ENCODE measurements around the gene GLUD1. TPM values are rescaled to one million over a fixed set of nuclear protein-coding genes. Genes with fewer than 3 reads are reported as not detected.
"Not testable (repeated sequence)": the region's sequence is repeated elsewhere in the genome, so short reads cannot be mapped to it uniquely, and the experiment has no call there.

The GLUD1 gene
- total RNA-seq, 2 experiments from 2014 or later, result 94.7 to 99.6 TPM

DNA sequence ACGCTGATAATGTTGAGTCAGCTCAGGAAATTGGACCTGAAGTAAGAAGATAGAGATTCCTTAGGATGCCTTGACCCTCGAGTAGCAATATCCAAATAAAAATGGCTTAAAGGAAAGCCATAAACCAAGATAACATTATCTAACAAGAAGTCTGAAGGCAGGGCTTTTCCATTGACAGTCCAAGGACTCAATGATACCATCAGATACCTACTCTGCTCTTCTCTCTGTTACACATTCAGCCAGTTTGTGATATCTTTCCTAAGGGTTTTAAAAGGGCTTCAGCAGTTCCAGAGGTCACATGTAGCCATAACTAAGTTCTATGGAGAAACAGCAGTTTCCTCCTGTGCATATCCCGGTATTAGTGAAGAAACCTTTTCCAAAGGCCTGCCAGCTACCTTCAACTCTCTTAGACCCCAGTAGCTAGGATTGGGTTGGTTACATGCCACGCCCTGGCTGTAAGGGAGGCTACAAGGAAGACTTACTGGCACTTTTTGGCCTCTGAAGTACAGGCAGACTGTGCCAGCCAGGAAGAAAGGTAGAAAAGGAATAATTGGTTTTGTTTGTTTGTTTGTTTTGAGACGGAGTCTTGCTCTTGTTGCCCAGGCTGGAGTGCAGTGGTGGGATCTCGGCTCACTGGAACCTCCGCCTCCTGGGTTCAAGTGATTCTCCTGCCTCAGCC lies 10.9 kb upstream of the GLUD1 start:
- Mint-ChIP-seq H3K4me3 (no peak overlapping the region), H3K27me3 (ENCODE audit: low read depth) (no peaks in the 10 kb centered on the region), H3K9me3 (ENCODE audit: insufficient read depth) (no peaks in the 10 kb centered on the region), H3K4me1 (ENCODE audit: low read depth) (no peaks in the 10 kb centered on the region), H3K36me3 (ENCODE audit: low read depth) (peaks cover 59% of the 10 kb centered on the region), H3K27ac (no peak overlapping the region)
- ATAC-seq, result no peak
- DNase-seq, result no peak
- POLR2A ChIA-PET, result no interaction called here
- CTCF ChIA-PET, result no interaction called here

DNA sequence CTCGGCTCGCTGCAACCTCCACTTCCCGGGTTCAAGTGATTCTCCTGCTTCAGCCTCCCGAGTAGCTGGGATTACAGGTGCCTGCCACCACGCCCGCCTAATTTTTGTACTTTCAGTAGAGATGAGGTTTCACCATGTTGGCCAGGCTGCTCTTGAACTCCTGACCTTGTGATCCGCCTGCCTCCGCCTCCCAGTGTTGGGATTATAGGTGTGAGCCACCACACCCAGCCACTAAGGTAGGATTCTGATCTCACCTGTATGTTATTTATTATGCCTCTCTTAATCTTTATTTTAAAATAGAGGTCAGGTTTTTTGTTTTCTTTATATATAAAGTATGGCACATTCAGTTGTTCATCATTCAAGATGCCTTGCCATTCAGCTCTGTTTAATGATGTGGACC lies 10.1 kb upstream of the GLUD1 start:
- H3K27ac Mint-ChIP-seq; H3K4me1 Mint-ChIP-seq (ENCODE audit: low read depth); H3K27me3 Mint-ChIP-seq (ENCODE audit: low read depth); DNase-seq; H3K9me3 Mint-ChIP-seq (ENCODE audit: insufficient read depth); CTCF ChIA-PET; ATAC-seq; H3K4me3 Mint-ChIP-seq; POLR2A ChIA-PET: not testable (repeated sequence)
- H3K36me3 Mint-ChIP-seq (ENCODE audit: low read depth), result peaks cover 63% of the 10 kb centered on the region

DNA sequence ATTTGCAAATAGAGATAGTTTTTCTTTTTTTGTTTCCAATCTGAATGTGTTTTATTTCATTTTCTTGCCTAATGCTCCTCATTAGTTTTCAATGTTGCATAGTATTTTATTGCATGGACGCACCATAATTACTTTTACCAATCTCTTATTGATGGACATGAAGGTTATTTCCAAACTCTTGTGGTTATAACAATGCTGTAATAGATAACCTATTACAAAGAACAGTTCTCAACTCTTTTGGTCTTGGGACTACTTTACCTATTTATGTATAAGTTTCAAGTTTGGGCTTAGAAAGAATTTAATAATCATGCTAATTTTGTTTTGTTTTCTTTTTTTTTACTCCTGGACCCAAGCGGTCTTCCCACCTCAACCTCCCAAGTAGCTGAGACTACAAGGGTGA lies 7.4 kb upstream of the GLUD1 start:
- ATAC-seq (no peak), DNase-seq (no peak)
- H3K4me3 Mint-ChIP-seq, result no peak overlapping the region
- H3K4me1 Mint-ChIP-seq (ENCODE audit: low read depth), result peaks cover 9% of the 10 kb centered on the region
- no peaks in the 10 kb centered on the region for H3K27me3 Mint-ChIP-seq (ENCODE audit: low read depth)
- no peaks in the 10 kb centered on the region for H3K9me3 Mint-ChIP-seq (ENCODE audit: insufficient read depth)
- POLR2A ChIA-PET, result no interaction called here
- CTCF ChIA-PET, result no interaction called here
- peaks cover 63% of the 10 kb centered on the region for H3K36me3 Mint-ChIP-seq (ENCODE audit: low read depth)
- no peak overlapping the region for H3K27ac Mint-ChIP-seq

DNA sequence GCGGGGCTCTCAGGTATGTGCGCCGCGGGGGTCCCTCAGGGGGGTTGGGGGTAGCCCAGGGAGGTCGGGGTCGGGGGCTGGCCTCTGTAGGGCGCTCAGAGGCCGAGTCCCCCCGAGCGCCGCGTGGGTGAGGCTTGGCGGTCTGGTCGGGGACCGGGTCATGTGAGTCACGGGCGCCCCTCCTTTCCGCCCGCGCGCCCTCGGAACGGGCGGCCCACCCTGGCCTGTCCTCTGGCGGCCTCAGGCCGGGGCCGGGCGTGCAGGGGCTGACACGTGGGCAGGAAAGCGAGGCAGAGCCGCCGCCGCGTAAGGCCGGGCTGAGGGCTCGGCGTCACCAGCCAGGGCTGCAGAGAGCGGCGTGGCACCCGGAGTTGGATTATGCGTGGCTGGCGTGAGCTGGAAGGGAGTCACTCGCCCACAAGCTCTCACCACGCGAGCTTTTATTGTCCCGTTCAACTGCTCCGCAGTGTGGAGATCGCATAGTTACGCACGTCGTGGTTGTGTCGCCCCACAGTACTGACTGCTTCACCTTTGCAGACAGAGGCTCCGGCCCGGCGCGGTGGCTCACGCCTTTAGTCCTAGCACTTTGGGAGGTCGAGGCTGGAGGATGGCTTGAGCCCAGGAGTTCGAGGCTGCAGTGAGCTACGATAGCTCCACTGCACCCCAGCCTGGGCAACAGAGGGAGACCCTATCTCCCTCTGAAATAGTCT lies 748 bp upstream of the GLUD1 start:
- H3K36me3 Mint-ChIP-seq (ENCODE audit: low read depth), result peaks cover 46% of the 10 kb centered on the region
- peaks cover 41% of the 10 kb centered on the region for H3K4me1 Mint-ChIP-seq (ENCODE audit: low read depth)
- ATAC-seq, result peak; percentile 65
- H3K9me3 Mint-ChIP-seq (ENCODE audit: insufficient read depth), result no peaks in the 10 kb centered on the region
- no peaks in the 10 kb centered on the region for H3K27me3 Mint-ChIP-seq (ENCODE audit: low read depth)
- CTCF ChIA-PET, result interaction anchor here (1.2 to 1.6 kb wide), 2 partner anchors 11 to 156 kb away, joined by 4 to 6 read pairs; no protein-coding TSS in a partner anchor
- POLR2A ChIA-PET, result interaction anchor here (0.8 to 1.6 kb wide), 3 partner anchors 9 to 21 kb away, joined by 3 to 5 read pairs (median 5); no protein-coding TSS in a partner anchor
- DNase-seq, result peak; percentile 83
- peak overlapping the region; percentile 83 for H3K4me3 Mint-ChIP-seq
- peak overlapping the region; percentile 92 for H3K27ac Mint-ChIP-seq

DNA sequence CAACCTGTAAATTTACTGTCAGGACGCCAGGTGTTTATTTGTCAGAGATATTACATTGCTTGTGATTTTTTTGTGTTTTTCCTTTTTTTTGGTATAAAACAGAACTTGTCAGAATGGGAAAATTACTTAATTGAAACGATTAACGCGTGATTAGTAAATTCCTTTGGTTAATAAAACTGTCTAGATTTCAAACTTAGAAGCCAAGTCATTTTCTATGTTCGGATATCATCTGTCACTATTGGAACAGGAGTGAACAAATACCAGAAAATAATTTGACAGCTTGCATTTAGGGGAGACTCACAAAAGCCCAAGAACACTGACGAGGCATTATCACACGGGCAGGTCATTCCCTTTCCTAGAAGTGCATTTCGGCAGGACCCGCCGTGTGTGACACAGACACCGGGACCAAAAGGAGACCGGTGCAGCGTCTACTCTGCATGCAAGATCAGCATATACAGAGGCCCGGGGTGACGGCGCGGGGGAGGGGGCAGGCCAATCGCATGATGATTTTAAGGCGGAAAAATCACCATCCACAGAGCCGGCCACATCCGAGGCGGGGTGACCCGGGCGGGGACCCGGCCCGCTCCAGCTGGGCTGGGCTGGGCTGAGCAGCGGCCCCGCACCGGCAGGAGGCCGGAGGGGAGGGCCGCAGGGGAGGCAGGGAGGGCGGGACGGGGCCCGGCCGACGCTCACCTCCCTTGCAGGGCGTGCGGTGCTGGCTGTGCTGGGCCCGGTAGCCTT lies 841 bp downstream of the GLUD1 start:
- ATAC-seq, result peak; percentile 34
- H3K27ac Mint-ChIP-seq, result peak overlapping the region; percentile 98
- H3K9me3 Mint-ChIP-seq (ENCODE audit: insufficient read depth), result no peaks in the 10 kb centered on the region
- CTCF ChIA-PET, result interaction anchor here (0.9 to 2.1 kb wide), 5 partner anchors 9 to 411 kb away, joined by 3 to 5 read pairs (median 3); partner anchors contain the start of gene MINPP1
- H3K36me3 Mint-ChIP-seq (ENCODE audit: low read depth), result peaks cover 43% of the 10 kb centered on the region
- peak overlapping the region; percentile 92 for H3K4me3 Mint-ChIP-seq
- POLR2A ChIA-PET, result interaction anchor here (0.6 to 1.6 kb wide), 4 partner anchors 8 to 10 kb away, joined by 3 to 5 read pairs (median 5); no protein-coding TSS in a partner anchor
- peak; percentile 82 for DNase-seq
- peaks cover 47% of the 10 kb centered on the region for H3K4me1 Mint-ChIP-seq (ENCODE audit: low read depth)
- no peaks in the 10 kb centered on the region for H3K27me3 Mint-ChIP-seq (ENCODE audit: low read depth)

DNA sequence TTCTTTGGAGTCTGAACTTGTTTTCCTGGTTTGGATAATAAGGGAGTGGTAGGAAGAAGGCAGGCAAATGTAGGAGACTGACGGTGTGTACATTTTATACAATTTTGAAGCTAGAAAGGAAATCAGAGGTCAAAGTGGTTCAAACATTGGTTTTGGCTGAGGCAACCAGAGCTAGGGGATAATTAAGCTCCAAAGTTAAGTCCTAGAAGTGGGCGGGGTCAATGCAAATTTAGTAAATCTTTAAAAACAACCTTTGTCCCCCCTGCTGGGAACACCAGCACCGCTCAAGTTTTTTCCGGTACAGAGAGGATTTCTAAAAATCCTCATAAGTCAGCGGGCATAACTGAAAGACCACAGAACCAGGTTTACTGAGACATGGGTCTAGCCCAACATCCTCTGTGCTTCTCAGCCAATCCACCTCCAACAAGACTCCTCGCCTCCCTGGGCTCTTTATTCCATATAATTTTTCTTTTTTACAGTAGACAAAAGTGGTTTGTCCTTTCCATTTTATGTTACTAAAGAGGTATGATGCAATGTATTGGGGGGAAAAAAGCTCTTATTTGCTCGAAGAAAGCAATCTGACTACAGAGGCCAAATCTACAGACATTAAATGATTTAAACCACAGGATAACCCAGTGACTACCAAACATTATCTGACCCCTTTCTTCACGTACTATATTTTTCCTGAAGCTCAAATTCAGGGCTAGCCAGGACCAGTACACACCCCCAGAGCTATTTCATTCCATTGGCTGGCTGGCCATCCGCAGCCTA lies 1.6 kb downstream of the GLUD1 start:
- DNase-seq (peak; percentile 50), ATAC-seq (no peak)
- Mint-ChIP-seq H3K27ac (peak overlapping the region; percentile 94), H3K27me3 (ENCODE audit: low read depth) (no peaks in the 10 kb centered on the region), H3K4me3 (peak overlapping the region; percentile 92), H3K36me3 (ENCODE audit: low read depth) (peaks cover 46% of the 10 kb centered on the region), H3K9me3 (ENCODE audit: insufficient read depth) (no peaks in the 10 kb centered on the region), H3K4me1 (ENCODE audit: low read depth) (peaks cover 48% of the 10 kb centered on the region)
- ChIA-PET CTCF (interaction anchor here (0.9 to 2.1 kb wide), 6 partner anchors 9 to 411 kb away, joined by 3 to 5 read pairs (median 4); partner anchors contain the start of gene MINPP1), POLR2A (interaction anchor here (0.6 to 1.1 kb wide), 2 partner anchors 8 to 9 kb away, joined by 3 to 5 read pairs; no protein-coding TSS in a partner anchor)

DNA sequence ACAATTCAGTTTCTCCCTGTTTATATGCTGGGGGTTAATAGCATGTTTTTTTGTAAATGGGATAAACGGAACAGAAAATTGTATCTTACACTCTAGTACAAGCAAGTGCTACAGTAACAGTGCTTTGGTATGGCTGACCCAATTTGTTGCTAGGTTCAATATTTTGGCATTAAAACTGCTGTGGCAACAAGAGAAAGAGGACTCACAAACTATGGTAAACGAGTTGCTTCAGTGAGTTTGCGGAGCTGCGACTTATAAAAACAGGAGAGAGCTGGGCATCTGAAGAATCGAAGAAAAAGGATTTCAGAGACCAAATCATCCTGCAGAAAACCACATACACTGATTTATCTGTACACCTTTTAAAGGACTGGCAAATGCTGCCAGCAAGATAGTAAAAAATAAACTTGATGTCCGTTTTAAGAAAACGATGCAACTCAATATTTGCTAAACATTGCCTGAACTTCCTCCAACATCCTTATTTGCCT lies 2.2 kb downstream of the GLUD1 start:
- DNase-seq (no peak), ATAC-seq (no peak)
- CTCF ChIA-PET, result interaction anchor here (1.1 to 2.1 kb wide), 4 partner anchors 8 to 152 kb away, joined by 3 to 5 read pairs (median 4); no protein-coding TSS in a partner anchor
- Mint-ChIP-seq H3K9me3 (ENCODE audit: insufficient read depth) (no peaks in the 10 kb centered on the region), H3K27me3 (ENCODE audit: low read depth) (no peaks in the 10 kb centered on the region), H3K4me3 (peak overlapping the region; percentile 92), H3K36me3 (ENCODE audit: low read depth) (peaks cover 47% of the 10 kb centered on the region), H3K4me1 (ENCODE audit: low read depth) (peaks cover 53% of the 10 kb centered on the region), H3K27ac (peak overlapping the region; percentile 94)
- POLR2A ChIA-PET, result interaction anchor here (1.1 kb wide), 1 partner anchor 9 kb away, joined by 5 read pairs; no protein-coding TSS in a partner anchor

DNA sequence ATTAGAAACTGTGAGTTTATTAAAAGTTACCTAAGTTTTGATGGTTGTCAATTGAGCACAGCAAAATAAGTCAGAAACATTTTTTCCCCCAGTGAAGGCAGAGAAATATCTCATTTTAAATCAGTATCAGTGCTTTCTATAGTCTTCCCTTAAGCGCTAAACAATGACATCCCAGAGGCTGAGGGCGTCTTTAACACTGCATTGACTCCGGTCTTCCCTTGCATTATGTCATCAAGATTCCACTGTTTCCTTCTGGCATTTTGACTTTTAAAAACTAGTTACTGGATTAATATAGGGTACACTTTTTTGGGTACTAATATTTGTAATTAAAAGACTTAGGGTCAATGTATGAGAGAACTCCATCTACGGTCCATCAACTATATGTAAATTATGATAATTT lies 3.9 kb downstream of the GLUD1 start:
- Mint-ChIP-seq H3K9me3 (ENCODE audit: insufficient read depth) (no peaks in the 10 kb centered on the region), H3K27ac (no peak overlapping the region), H3K4me3 (no peak overlapping the region), H3K4me1 (ENCODE audit: low read depth) (peaks cover 60% of the 10 kb centered on the region), H3K27me3 (ENCODE audit: low read depth) (no peaks in the 10 kb centered on the region), H3K36me3 (ENCODE audit: low read depth) (peaks cover 53% of the 10 kb centered on the region)
- ChIA-PET POLR2A (no interaction called here), CTCF (no interaction called here)
- DNase-seq (no peak), ATAC-seq (no peak)

DNA sequence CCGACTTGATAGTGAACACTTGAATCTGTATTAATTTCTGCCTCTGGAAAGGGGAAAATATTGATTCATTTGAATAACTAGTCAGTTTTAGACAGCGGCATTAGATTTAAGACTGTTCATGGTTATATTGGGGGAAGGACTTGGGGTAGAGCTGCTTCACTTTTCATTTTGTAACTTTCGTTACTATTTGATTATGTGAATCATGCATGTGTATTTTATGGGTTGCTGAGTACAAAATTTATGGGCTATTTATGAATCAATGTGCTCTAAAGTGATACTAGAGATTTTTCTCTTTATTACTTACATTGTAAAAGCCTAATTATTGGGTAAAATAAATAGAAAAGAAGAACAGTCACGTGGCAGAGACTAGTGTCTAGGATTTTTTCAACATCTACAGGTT lies 4.9 kb downstream of the GLUD1 start:
- Mint-ChIP-seq H3K9me3 (ENCODE audit: insufficient read depth) (no peaks in the 10 kb centered on the region), H3K27ac (no peak overlapping the region), H3K27me3 (ENCODE audit: low read depth) (no peaks in the 10 kb centered on the region), H3K36me3 (ENCODE audit: low read depth) (peaks cover 58% of the 10 kb centered on the region), H3K4me1 (ENCODE audit: low read depth) (peaks cover 61% of the 10 kb centered on the region), H3K4me3 (no peak overlapping the region)
- ATAC-seq, result no peak
- POLR2A ChIA-PET, result no interaction called here
- CTCF ChIA-PET, result no interaction called here
- DNase-seq, result no peak

DNA sequence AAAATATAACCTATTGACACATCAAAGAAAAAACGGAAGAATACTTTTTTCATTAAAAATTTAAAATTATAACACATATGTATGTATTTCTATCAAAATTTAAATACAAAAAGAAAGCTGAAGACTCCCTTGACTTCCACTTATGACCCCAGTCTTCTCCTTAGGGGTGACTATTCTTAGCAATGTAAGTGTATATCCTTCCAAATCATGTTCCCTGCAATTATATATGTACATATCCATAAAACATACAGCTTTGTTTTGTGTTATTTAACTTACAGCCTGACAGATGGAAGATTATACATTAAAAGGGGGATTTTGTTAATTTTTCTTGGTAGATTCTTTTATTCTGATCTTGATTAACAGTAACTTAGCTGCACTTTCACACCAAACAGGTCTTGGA lies 9.1 kb downstream of the GLUD1 start:
- no peaks in the 10 kb centered on the region for H3K27me3 Mint-ChIP-seq (ENCODE audit: low read depth)
- ChIA-PET CTCF (no interaction called here), POLR2A (interaction anchor here (1.1 to 1.2 kb wide), 2 partner anchors 8 to 9 kb away, joined by 3 to 5 read pairs; partner anchors contain the start of genes GLUD1 and SHLD2)
- H3K36me3 Mint-ChIP-seq (ENCODE audit: low read depth), result peaks cover 56% of the 10 kb centered on the region
- no peaks in the 10 kb centered on the region for H3K9me3 Mint-ChIP-seq (ENCODE audit: insufficient read depth)
- ATAC-seq (no peak), DNase-seq (no peak)
- H3K27ac Mint-ChIP-seq, result no peak overlapping the region
- no peak overlapping the region for H3K4me3 Mint-ChIP-seq
- H3K4me1 Mint-ChIP-seq (ENCODE audit: low read depth), result peaks cover 60% of the 10 kb centered on the region

DNA sequence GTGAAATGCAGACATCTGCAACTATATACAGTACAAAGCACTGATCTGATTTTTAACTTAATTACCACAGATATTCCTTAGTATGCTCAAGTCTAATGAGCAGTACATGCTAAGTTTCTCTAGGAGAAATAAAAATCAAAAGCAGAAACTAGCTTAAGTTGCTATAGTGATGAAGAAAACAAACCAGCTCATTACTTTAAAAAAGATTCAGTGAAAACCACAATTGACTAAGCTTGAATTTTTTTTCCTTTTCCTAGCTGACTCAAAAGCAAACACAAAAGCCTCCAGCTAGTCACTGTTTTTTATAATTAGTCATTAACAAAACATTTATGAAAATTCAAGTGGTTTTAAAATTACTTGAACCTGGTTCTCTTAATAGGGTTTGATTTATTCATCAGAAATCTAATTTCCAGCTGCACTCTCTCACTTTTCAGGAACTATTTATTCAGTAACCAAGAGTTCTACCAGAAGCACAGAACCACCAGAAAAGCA lies 10.3 kb downstream of the GLUD1 start:
- not testable (repeated sequence) for H3K9me3 Mint-ChIP-seq (ENCODE audit: insufficient read depth); H3K4me3 Mint-ChIP-seq; DNase-seq; H3K27me3 Mint-ChIP-seq (ENCODE audit: low read depth)
- H3K36me3 Mint-ChIP-seq (ENCODE audit: low read depth), result peaks cover 52% of the 10 kb centered on the region
- peak; percentile 67 for ATAC-seq
- peak overlapping the region; percentile 25 for H3K27ac Mint-ChIP-seq
- H3K4me1 Mint-ChIP-seq (ENCODE audit: low read depth), result peaks cover 53% of the 10 kb centered on the region
- ChIA-PET CTCF (interaction anchor here (1.0 to 1.3 kb wide), 2 partner anchors 8 to 12 kb away, joined by 4 read pairs; no protein-coding TSS in a partner anchor), POLR2A (interaction anchor here (0.7 kb wide), 1 partner anchor 9 kb away, joined by 5 read pairs; no protein-coding TSS in a partner anchor)

Measured in activated CD8-positive, alpha-beta T cell treated with anti-CD3 and anti-CD28 coated beads, Interleukin-2, amount 10 ng/mL, durations not matched to agents 7 days and 5 days (primary cell).